PFSK-1 (cell line): Measurements from ENCODE around the gene KCNJ16.

ENCODE experiments used
- POLR2AphosphoS5 ChIP-seq: IDR thresholded peaks from 2 replicates; pipeline ENCODE4 v1.6.1; 2012; ENCODE audit warnings: low read depth, mild to moderate bottlenecking, control low read depth, low read length, moderate library complexity
- TAF1 ChIP-seq: IDR thresholded peaks from 2 replicates; pipeline ENCODE4 v1.6.1; 2012; ENCODE audit warnings: low read length, control low read depth, borderline replicate concordance; ENCODE audit not compliant: insufficient read depth

DNA sequence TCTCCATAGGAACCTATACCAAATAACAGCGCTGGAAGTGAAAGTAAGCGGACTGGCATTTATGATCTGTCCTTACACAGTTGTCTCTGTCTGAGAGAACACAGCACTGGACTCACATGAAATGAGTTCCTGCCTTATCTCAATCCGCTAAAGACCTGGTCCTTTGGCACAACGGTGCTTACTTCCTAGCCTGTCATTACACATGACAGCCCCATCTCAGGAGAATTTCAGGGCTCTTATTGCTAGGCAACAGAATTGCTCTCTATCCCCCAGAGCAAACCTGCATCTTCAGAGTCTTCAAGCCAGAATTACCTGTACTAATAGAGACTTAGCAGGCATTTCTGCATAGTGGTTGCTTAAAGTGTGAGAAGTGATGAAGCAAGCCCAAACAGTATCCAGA is 98.7 kb downstream of the KCNJ16 start:
- no peak for TF ChIP-seq POLR2AphosphoS5
- TF ChIP-seq TAF1 = no peak
